ENCODE results near the gene MOGAT2. TPM values are rescaled to one million over a fixed set of nuclear protein-coding genes. Genes with fewer than 3 reads are reported as not detected.

MOGAT2 gene
- total RNA-seq (2021; ENCODE audit: unreplicated experiment), result 0.12 TPM
- polyA plus RNA-seq (2012), result not detected in 2 replicates
- Bru-seq, nascent RNA, result percentile 5 among the genes with signal in this experiment
- BruChase-seq, experiment 1, labeled RNA remaining after a 6-hour chase, result not detected
- BruChase-seq, experiment 2, labeled RNA remaining after a 2-hour chase, result not detected
- long read RNA-seq, result 0 reads

DNA sequence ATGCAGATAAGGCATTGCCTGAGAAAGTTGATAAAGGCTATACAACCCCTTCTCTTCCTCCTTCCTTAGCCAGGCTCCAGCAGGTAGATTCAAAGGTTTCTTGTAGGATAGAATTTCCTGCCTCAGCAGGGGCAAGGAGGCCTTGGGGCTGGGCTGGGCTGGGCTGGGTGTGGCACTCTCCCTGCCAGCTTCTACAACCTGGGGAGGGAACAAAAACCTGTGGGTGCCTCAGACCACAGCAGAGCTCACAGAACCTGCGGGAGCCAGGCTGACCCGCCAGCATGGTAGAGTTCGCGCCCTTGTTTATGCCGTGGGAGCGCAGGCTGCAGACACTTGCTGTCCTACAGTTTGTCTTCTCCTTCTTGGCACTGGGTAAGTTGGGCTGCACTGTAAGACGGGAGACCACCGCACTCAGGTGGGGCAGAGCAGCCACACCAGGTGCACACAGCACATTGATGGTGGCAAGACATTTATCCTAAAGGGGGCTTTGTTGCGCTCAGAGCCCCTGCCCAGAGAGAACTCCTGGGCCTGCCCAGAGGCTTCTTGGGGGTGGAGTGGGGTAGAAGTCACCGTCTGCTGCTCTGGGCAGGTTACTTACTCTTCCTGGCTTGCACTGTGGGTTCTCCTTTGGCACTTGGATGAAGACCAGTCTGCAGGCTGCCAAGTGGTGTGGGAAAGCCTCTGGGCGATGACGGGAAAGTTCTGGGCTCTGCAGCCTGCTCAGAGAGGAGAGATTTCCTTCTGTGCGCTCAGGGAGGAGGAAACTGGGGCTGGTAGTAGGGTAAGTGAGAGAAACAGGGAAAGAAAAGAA is at the start of gene MOGAT2:
Gene MOGAT2 (plus strand): TSS at position 231 of the 811 bp plus-strand sequence. CDS start 51 bp downstream, at position 282.
- BruUV-seq (replicated peaks), result no TSS peak
- CTCF ChIA-PET, result no interaction called here
- RAD21 ChIA-PET (ENCODE audit: low non-redundant PET in 1 of 2, low total read pairs in 2 of 2, uncharacterized antibody in 2 of 2, unreplicated experiment in 2 of 2), result no interaction called here

More for the DNA sequence above, at the start of gene MOGAT2:
- Histone ChIP-seq H3K36me3 (ENCODE audit: control insufficient read depth in 1 of 2, insufficient read depth in 2 of 2, low read length in 2 of 2) (no peaks in the 10 kb centered on the region), H3K79me2 (ENCODE audit: insufficient read depth, low read length) (no peaks in the 10 kb centered on the region), H3K9ac (ENCODE audit: low read length) (no peak within 1 kb of the TSS), H3K9me2 (ENCODE audit: insufficient read depth) (no peaks in the 10 kb centered on the region), H3K4me2 (ENCODE audit: low read length) (no peak within 1 kb of the TSS), H3K9me3 (ENCODE audit: control insufficient read depth in 1 of 2, insufficient read depth in 1 of 2, low read depth in 1 of 2, low read length in 2 of 2) (no peaks in the 10 kb centered on the region), H3K4me3 (replicated peaks in 1 of 2; ENCODE audit: low read depth in 1 of 2, low read length in 2 of 2) (no peak within 1 kb of the TSS), H3K27me3 (ENCODE audit: insufficient read depth, low read length) (no peaks in the 10 kb centered on the region), H4K20me1 (ENCODE audit: insufficient read depth) (no peaks in the 10 kb centered on the region), H3K27ac (ENCODE audit: low read depth, low read length) (no peak within 1 kb of the TSS), H3K4me1 (ENCODE audit: control insufficient read depth in 1 of 2, insufficient read depth in 2 of 2, low read length in 2 of 2) (peaks cover 0 to 4% of the 10 kb centered on the region in 2 experiments; a peak in 1 of 4 replicates), H2AFZ (ENCODE audit: low read depth, low read length, poor library complexity, severe bottlenecking) (no peak within 1 kb of the TSS)
- TF ChIP-seq, protein P1, sequence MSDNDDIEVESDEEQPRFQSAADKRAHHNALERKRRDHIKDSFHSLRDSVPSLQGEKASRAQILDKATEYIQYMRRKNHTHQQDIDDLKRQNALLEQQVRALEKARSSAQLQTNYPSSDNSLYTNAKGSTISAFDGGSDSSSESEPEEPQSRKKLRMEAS (IDR thresholded peaks at IDR 0.05), result no peak
- TF ChIP-seq ELF1 (IDR thresholded peaks at IDR 0.05; ENCODE audit: borderline replicate concordance, low read depth), result no peak
- TF ChIP-seq EZH2phosphoT487 (IDR thresholded peaks at IDR 0.05; ENCODE audit: borderline replicate concordance), result no peak
- no peak for TF ChIP-seq FOSL1 (IDR thresholded peaks at IDR 0.05; ENCODE audit: low read depth)
- TF ChIP-seq, protein P2, sequence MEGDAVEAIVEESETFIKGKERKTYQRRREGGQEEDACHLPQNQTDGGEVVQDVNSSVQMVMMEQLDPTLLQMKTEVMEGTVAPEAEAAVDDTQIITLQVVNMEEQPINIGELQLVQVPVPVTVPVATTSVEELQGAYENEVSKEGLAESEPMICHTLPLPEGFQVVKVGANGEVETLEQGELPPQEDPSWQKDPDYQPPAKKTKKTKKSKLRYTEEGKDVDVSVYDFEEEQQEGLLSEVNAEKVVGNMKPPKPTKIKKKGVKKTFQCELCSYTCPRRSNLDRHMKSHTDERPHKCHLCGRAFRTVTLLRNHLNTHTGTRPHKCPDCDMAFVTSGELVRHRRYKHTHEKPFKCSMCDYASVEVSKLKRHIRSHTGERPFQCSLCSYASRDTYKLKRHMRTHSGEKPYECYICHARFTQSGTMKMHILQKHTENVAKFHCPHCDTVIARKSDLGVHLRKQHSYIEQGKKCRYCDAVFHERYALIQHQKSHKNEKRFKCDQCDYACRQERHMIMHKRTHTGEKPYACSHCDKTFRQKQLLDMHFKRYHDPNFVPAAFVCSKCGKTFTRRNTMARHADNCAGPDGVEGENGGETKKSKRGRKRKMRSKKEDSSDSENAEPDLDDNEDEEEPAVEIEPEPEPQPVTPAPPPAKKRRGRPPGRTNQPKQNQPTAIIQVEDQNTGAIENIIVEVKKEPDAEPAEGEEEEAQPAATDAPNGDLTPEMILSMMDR (IDR thresholded peaks at IDR 0.05 in 2 of 3, conservative IDR thresholded peaks at IDR 0.05 in 1 of 3; ENCODE audit: borderline replicate concordance in 1 of 3, insufficient read depth in 1 of 3, low read depth in 2 of 3, low read length in 2 of 3), result no peak
- TF ChIP-seq YY1 (IDR thresholded peaks at IDR 0.05; ENCODE audit: extremely low read depth, insufficient replicate concordance, low read depth, low read length), result no peak
- TF ChIP-seq POLR2AphosphoS5 (IDR thresholded peaks at IDR 0.05; ENCODE audit: low read depth, low read length), result no peak
- TF ChIP-seq, protein P3, sequence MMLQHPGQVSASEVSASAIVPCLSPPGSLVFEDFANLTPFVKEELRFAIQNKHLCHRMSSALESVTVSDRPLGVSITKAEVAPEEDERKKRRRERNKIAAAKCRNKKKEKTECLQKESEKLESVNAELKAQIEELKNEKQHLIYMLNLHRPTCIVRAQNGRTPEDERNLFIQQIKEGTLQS (IDR thresholded peaks at IDR 0.05), result no peak
- TF ChIP-seq JUND (IDR thresholded peaks at IDR 0.05), result no peak
- TF ChIP-seq ZFX (IDR thresholded peaks at IDR 0.05), result no peak
- no peak for TF ChIP-seq RAD21 (IDR thresholded peaks at IDR 0.05; ENCODE audit: low read depth)
- TF ChIP-seq SIN3A (IDR thresholded peaks at IDR 0.05; ENCODE audit: low read depth), result no peak
- TF ChIP-seq TCF7L2 (IDR thresholded peaks at IDR 0.05; ENCODE audit: borderline replicate concordance, extremely low read depth, insufficient read depth, insufficient read length), result no peak
- no peak for TF ChIP-seq ZNF274 (IDR thresholded peaks at IDR 0.05; ENCODE audit: low read depth, low read length)
- TF ChIP-seq CBX3 (IDR thresholded peaks at IDR 0.05; ENCODE audit: low read depth), result no peak
- no peak for TF ChIP-seq EGR1 (IDR thresholded peaks at IDR 0.05; ENCODE audit: low read depth)
- no peak for TF ChIP-seq SP1 (IDR thresholded peaks at IDR 0.05; ENCODE audit: low read depth)
- TF ChIP-seq, protein P4, sequence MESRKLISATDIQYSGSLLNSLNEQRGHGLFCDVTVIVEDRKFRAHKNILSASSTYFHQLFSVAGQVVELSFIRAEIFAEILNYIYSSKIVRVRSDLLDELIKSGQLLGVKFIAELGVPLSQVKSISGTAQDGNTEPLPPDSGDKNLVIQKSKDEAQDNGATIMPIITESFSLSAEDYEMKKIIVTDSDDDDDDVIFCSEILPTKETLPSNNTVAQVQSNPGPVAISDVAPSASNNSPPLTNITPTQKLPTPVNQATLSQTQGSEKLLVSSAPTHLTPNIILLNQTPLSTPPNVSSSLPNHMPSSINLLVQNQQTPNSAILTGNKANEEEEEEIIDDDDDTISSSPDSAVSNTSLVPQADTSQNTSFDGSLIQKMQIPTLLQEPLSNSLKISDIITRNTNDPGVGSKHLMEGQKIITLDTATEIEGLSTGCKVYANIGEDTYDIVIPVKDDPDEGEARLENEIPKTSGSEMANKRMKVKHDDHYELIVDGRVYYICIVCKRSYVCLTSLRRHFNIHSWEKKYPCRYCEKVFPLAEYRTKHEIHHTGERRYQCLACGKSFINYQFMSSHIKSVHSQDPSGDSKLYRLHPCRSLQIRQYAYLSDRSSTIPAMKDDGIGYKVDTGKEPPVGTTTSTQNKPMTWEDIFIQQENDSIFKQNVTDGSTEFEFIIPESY (IDR thresholded peaks at IDR 0.05; ENCODE audit: extremely low read depth, insufficient replicate concordance, low read length), result no peak
- ATAC-seq (no peak), DNase-seq (ENCODE audit: low read depth, low spot score) (no peak)
- intact Hi-C loops (cut with micrococcal nuclease), result no loop called here
- POLR2A ChIA-PET, result no interaction called here
